AG09319 (cell line): ENCODE data around the gene ANKRD33.

Source experiments
- DNase-seq: peaks from one replicate; pipeline ENCODE4 v3.0.0-alpha.2; 2010; ENCODE audit warnings: low read depth; ENCODE audit errors: extremely low read depth
- CTCF ChIP-seq: IDR thresholded peaks from 2 replicates; pipeline ENCODE4 v1.5.1; 2011; ENCODE audit warnings: low read depth, mild to moderate bottlenecking, inconsistent platforms, low read length, moderate library complexity

ANKRD33 gene

GRCh38 chr12:51846271-51846691 is 41.6 kb upstream of the ANKRD33 start:
- DNase-seq: no peak
- TF ChIP-seq CTCF: no peak

- no peak for DNase-seq
These were observed 40.8 kb upstream of the ANKRD33 start for GRCh38 chr12:51846911-51847642.

GRCh38 chr12:51847643-51848325 is 40.1 kb upstream of the ANKRD33 start:
- no peak for DNase-seq
- no peak for TF ChIP-seq CTCF

More at GRCh38 chr12:51846911-51847642, 40.8 kb upstream of the ANKRD33 start:
- TF ChIP-seq CTCF: no peak

GRCh38 chr12:51848326-51848727 is 39.6 kb upstream of the ANKRD33 start, which contains the start of gene FIGNL2:
Gene FIGNL2, minus strand, starts transcription at chr12:51848718. Its CDS starts 26,305 bp downstream, at chr12:51822413.
- TF ChIP-seq CTCF: no peak
- DNase-seq: no peak

- no peak for TF ChIP-seq CTCF
- no peak for DNase-seq
These were observed 38.8 kb upstream of the ANKRD33 start for GRCh38 chr12:51848841-51849735.

GRCh38 chr12:51850081-51850964 is 37.6 kb upstream of the ANKRD33 start:
- TF ChIP-seq CTCF: no peak
- no peak for DNase-seq
